ENCODE data around the gene SPARC. TPM values are rescaled to one million over a fixed set of nuclear protein-coding genes. Genes with fewer than 3 reads are reported as not detected.
"Not testable (repeated sequence)": the region's sequence is repeated elsewhere in the genome, so short reads cannot be mapped to it uniquely, and the experiment has no call there.

Gene SPARC
- total and polyA plus RNA-seq, 10 donors = 76.5 to 963 (median 440) TPM

- TF ChIP-seq POLR2A (IDR thresholded peaks at IDR 0.05) (no peak), POLR2AphosphoS5 (IDR thresholded peaks at IDR 0.05) (peak in 2 of 3 donors; percentile 49 to 54), CTCF (IDR thresholded peaks at IDR 0.05 in 8 of 11, conservative IDR thresholded peaks at IDR 0.05 in 3 of 11) (no peak)
- Histone ChIP-seq H3K4me3 (no peak overlapping the region), H3K27me3 (replicated peaks in 1 of 7) (peaks cover 0 to 5% (median 0%) of the 10 kb centered on the region in 7 donors), H3K9me3 (no peaks in the 10 kb centered on the region), H3K36me3 (no peaks in the 10 kb centered on the region), H3K27ac (peak overlapping the region in 7 of 8 donors; percentile 26 to 77 (median 65)), H3K4me1 (peaks cover 0 to 24% (median 5%) of the 10 kb centered on the region in 6 donors)
- no peak for DNase-seq
- intact Hi-C loops (cut with DNase I; ENCODE audit: low total_unique reads) = no loop called here
- 63 to 84% (median 72%) methylated on average over 3 of the region's 3 CpGs for WGBS, 5 donors
These were observed 7.3 kb upstream of the SPARC start for GRCh38 chr5:151694035-151694485.

DNA sequence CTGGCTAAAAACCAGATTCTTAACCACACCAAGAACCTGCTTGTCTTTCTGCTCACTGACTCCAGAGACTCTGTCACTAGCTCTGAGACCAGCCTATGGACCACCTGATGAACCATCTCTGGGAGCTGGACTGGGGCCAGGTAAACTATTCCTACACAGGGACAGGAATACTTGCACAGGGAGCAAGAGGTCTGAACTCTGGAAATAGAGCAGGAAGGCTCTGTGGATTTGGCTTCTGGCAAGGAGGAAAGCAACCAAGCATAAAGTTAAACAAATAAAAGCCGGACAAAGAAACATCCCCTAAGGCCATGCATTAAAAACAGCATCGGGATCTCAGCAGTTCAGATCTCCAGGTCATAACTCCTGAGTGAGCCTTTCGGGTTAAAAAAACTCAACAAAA, 5.6 kb upstream of the SPARC start:
- Histone ChIP-seq H3K4me3 (no peak overlapping the region), H3K27ac (no peak overlapping the region), H3K4me1 (peaks cover 0 to 14% (median 4%) of the 10 kb centered on the region in 6 donors), H3K36me3 (no peaks in the 10 kb centered on the region), H3K9me3 (no peaks in the 10 kb centered on the region), H3K27me3 (replicated peaks in 1 of 7) (peaks cover 0 to 5% (median 0%) of the 10 kb centered on the region in 7 donors)
- TF ChIP-seq POLR2AphosphoS5 (IDR thresholded peaks at IDR 0.05) (no peak), CTCF (IDR thresholded peaks at IDR 0.05 in 8 of 11, conservative IDR thresholded peaks at IDR 0.05 in 3 of 11) (no peak), POLR2A (IDR thresholded peaks at IDR 0.05) (no peak)
- WGBS, 5 donors = 92 to 96% (median 94%) methylated on average over 3 of the region's 3 CpGs
- no peak for DNase-seq
- intact Hi-C loops (cut with DNase I; ENCODE audit: low total_unique reads) = no loop called here

DNA sequence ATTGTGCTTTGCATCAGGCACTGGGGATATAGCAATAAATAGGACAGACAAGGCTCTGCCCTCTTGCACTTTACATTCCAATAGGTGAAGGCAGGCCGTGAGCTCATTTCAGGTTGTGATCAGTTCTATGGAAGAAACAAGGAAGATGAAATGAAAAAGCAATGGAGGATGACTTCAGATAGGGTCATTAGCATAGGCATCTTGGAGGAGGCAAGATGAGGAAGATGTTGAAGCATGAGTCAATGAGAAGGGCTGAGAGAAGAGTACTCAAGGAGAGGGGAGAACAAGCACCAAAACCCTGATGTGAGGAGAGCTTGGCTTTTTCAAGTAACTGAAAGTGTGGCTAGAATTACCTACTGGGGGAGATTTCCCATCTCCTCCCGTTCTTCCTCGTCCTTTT, 5.0 kb upstream of the SPARC start:
- Histone ChIP-seq H3K36me3 (no peaks in the 10 kb centered on the region), H3K27me3 (replicated peaks in 1 of 7) (peaks cover 0 to 8% (median 0%) of the 10 kb centered on the region in 7 donors), H3K9me3 (no peaks in the 10 kb centered on the region), H3K27ac (no peak overlapping the region), H3K4me1 (peaks cover 0 to 17% (median 9%) of the 10 kb centered on the region in 6 donors), H3K4me3 (no peak overlapping the region)
- WGBS, 5 donors = 87 to 98% (median 92%) methylated on average over 3 of the region's 3 CpGs
- TF ChIP-seq POLR2A (IDR thresholded peaks at IDR 0.05) = no peak
- TF ChIP-seq CTCF (IDR thresholded peaks at IDR 0.05 in 8 of 11, conservative IDR thresholded peaks at IDR 0.05 in 3 of 11) = no peak
- TF ChIP-seq POLR2AphosphoS5 (IDR thresholded peaks at IDR 0.05) = no peak
- intact Hi-C loops (cut with DNase I; ENCODE audit: low total_unique reads) = no loop called here
- no peak for DNase-seq

GRCh38 chr5:151689591-151689990, 2.9 kb upstream of the SPARC start:
- DNase-seq; H3K36me3 ChIP-seq; H3K27ac ChIP-seq; H3K4me3 ChIP-seq; intact Hi-C loops (cut with DNase I; ENCODE audit: low total_unique reads); H3K9me3 ChIP-seq: not testable (repeated sequence)
- Histone ChIP-seq H3K4me1 (peaks cover 0 to 30% (median 12%) of the 10 kb centered on the region in 6 donors), H3K27me3 (replicated peaks in 1 of 7) (peaks cover 0 to 16% (median 0%) of the 10 kb centered on the region in 7 donors)
- 90 to 94% (median 90%) methylated on average over 8 of the region's 8 CpGs for WGBS, 5 donors

Measured in spleen (tissue), 11 donors.